Adrenal gland (tissue), 12 donors: Measurements from ENCODE around the gene HOXA10. TPM values are rescaled to one million over a fixed set of nuclear protein-coding genes. Genes with fewer than 3 reads are reported as not detected.

Experiments used
- DNase-seq, 7 donors: peaks; one replicate each; pipeline ENCODE4 v3.0.0-alpha.2; 2019 to 2020
- H3K27ac ChIP-seq, 5 donors: fragments of 200-600 bp; sonication (generic) in 4 of 5; 1 replicate in 3 of 5; 2 replicates in 2 of 5; pipeline versions ENCODE4 v1.5.1 to v1.8.0; 2016 to 2020; ENCODE audit warnings: mild to moderate bottlenecking in 1 of 5
- H3K27me3 ChIP-seq: fragments of 200-600 bp; 2 replicates; pipeline ENCODE4 v1.8.0; 2021
- H3K36me3 ChIP-seq, 2 donors: fragments of 200-600 bp; replicated peaks in 1 of 2; 1 replicate in 1 of 2; 2 replicates in 1 of 2; pipeline versions ENCODE4 v1.5.1 to v1.8.0; 2018 to 2022
- H3K4me1 ChIP-seq, 2 donors: fragments of 200-600 bp; replicated peaks in 1 of 2; 1 replicate in 1 of 2; 2 replicates in 1 of 2; pipeline versions ENCODE4 v1.5.1 to v1.8.0; 2018 to 2021
- H3K4me3 ChIP-seq, 4 donors: fragments of 200-600 bp; sonication (generic) in 3 of 4; one replicate each; pipeline ENCODE4 v1.5.1; 2016 to 2018
- H3K9me3 ChIP-seq, 3 donors: fragments of 200-600 bp; sonication (generic) in 1 of 3; replicated peaks in 1 of 3; 1 replicate in 2 of 3; 2 replicates in 1 of 3; pipeline versions ENCODE4 v1.5.1 to v1.8.0; 2016 to 2021
- POLR2A ChIP-seq, 2 donors: fragments of 450-650 bp; IDR thresholded peaks; one replicate each; pipeline ENCODE4 v1.6.1; 2017; ENCODE audit warnings: antibody characterized with exemption in 2 of 2, mild to moderate bottlenecking in 2 of 2, moderate library complexity in 1 of 2
- WGBS, 4 donors: extraction: QIAGEN DNeasy Blood & Tissue Kit in 2 of 4; methylation state at CpG; one replicate each; pipeline versions ENCODE4 v1.1.5 to v1.1.7; 2013 to 2017; 5-methylcytosine and 5-hydroxymethylcytosine counted together
- intact Hi-C, 2 donors: fragments of 100-400 bp; cut with DNase I; formaldehyde crosslinking; loops; one replicate each; pipeline versions ENCODE4 v1.14.1 to v1.15.0; 2022 to 2023
- polyA plus RNA-seq, 3 donors: library from polyadenylated mRNA; stranded (reverse); fragments of 200-250 nt in 2 of 3; fragments of 350-450 nt in 1 of 3; fragmentation: Illumina TruSeq in 1 of 3; extraction: RNeasy Lipid Tissue Mini Kit (QIAGEN cat#74804) in 1 of 3; gene quantifications; one replicate each; pipeline ENCODE4 v1.2.3, GENCODE V29; 2013 to 2014
- total RNA-seq, 9 donors: library from RNA; depleted of rRNA in 4 of 9; stranded (reverse); fragments of >200 nt in 4 of 9; fragments of 120-200 nt in 1 of 9; fragmentation: NEBNext Ultra II Directional in 1 of 9; extraction: Animal tissue kit (Norgen Biotek cat#: 25700) in 1 of 9; gene quantifications; one replicate each; pipeline versions ENCODE4 v1.1.0 to v1.2.4, GENCODE V29; 2013 to 2023
- TF ChIP-seq, protein P1 (sequence below), 6 experiments: fragments of 450-650 bp in 4 of 6; fragments of 200-600 bp in 2 of 6; sonication (generic) in 1 of 6; IDR thresholded peaks; 1 replicate in 5 of 6; 2 replicates in 1 of 6; pipeline versions ENCODE4 v1.5.1 to v1.8.0; 2016 to 2021; ENCODE audit warnings: antibody characterized with exemption in 6 of 6, mild to moderate bottlenecking in 2 of 6, moderate library complexity in 1 of 6
- donor health status: healthy with polysubstance abuse.
- donor health status: Bipolar disorder and iron deficiency.
- donor health status: DM: yes; HTN: yes; CAD: no.
- donor health status: DM: no; HTN: no; CAD: no.
- donor health status: DM: no; HTN: no; CAD: no.
- donor health status: DM: yes; HTN: yes; CAD: no.

The HOXA10 gene
- total and polyA plus RNA-seq, 12 donors = 0.11 to 14.7 (median 11.3) TPM

GRCh38 chr7:27219821-27220220 lies 45.7 kb upstream of the HOXA10 start:
- WGBS, 4 donors = 72 to 80% (median 75%) methylated on average over 4 of the region's 4 CpGs
- Histone ChIP-seq H3K4me1 (no peaks in the 10 kb centered on the region), H3K9me3 (no peaks in the 10 kb centered on the region), H3K4me3 (no peak overlapping the region), H3K27me3 (peaks cover 63% of the 10 kb centered on the region), H3K27ac (no peak overlapping the region), H3K36me3 (no peaks in the 10 kb centered on the region)
- no peak for DNase-seq
- intact Hi-C loops = loop anchor here in 1 of 2 donors (10.0 kb wide), 1 partner anchor 375 kb away; no protein-coding TSS in a partner anchor
- TF ChIP-seq, protein P1, sequence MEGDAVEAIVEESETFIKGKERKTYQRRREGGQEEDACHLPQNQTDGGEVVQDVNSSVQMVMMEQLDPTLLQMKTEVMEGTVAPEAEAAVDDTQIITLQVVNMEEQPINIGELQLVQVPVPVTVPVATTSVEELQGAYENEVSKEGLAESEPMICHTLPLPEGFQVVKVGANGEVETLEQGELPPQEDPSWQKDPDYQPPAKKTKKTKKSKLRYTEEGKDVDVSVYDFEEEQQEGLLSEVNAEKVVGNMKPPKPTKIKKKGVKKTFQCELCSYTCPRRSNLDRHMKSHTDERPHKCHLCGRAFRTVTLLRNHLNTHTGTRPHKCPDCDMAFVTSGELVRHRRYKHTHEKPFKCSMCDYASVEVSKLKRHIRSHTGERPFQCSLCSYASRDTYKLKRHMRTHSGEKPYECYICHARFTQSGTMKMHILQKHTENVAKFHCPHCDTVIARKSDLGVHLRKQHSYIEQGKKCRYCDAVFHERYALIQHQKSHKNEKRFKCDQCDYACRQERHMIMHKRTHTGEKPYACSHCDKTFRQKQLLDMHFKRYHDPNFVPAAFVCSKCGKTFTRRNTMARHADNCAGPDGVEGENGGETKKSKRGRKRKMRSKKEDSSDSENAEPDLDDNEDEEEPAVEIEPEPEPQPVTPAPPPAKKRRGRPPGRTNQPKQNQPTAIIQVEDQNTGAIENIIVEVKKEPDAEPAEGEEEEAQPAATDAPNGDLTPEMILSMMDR (IDR thresholded peaks at IDR 0.05) = no peak
- TF ChIP-seq POLR2A (IDR thresholded peaks at IDR 0.05) = no peak

- Histone ChIP-seq H3K27ac (no peak overlapping the region), H3K4me3 (no peak overlapping the region), H3K27me3 (peaks cover 61% of the 10 kb centered on the region), H3K9me3 (no peaks in the 10 kb centered on the region), H3K4me1 (no peaks in the 10 kb centered on the region), H3K36me3 (no peaks in the 10 kb centered on the region)
- intact Hi-C loops = loop anchor here in 1 of 2 donors (10.0 kb wide), 1 partner anchor 377 kb away; no protein-coding TSS in a partner anchor
- no peak for TF ChIP-seq POLR2A (IDR thresholded peaks at IDR 0.05)
- TF ChIP-seq, protein P1 (IDR thresholded peaks at IDR 0.05) = no peak
- no peak for DNase-seq
Observed at GRCh38 chr7:27217951-27218350, 43.8 kb upstream of the HOXA10 start.

DNA sequence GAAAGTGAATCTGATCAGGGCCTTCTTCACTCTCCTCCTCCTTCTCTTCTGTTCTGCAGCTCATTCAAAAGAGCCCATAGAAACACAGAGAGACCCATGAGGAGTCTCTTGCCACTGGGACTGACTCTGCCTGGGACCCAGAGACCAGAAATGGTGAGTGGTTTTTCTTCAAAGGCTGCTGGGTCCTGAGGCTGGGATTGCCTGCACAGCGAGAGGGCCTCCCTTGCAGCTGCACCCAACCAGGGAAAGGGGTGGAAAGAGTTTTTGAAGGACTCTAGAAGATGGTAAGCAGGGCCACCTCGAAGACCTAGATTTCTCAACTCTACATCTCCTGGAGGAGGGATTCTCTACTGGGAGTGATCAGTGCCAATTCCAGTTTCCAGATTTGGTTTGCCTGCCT lies 41.2 kb upstream of the HOXA10 start:
- intact Hi-C loops = loop anchor here in 1 of 2 donors (10.0 kb wide), 1 partner anchor 379 kb away; no protein-coding TSS in a partner anchor

GRCh38 chr7:27214239-27214950 lies 40.3 kb upstream of the HOXA10 start:
- intact Hi-C loops = loop anchor here in 1 of 2 donors (10.0 kb wide), 1 partner anchor 380 kb away; no protein-coding TSS in a partner anchor
- H3K4me1 ChIP-seq = peaks cover 0 to 4% of the 10 kb centered on the region in 2 donors
- no peaks in the 10 kb centered on the region for H3K9me3 ChIP-seq
- 65 to 80% (median 79%) methylated on average over 8 of the region's 8 CpGs for WGBS, 4 donors
- peaks cover 56% of the 10 kb centered on the region for H3K27me3 ChIP-seq
- H3K36me3 ChIP-seq = no peaks in the 10 kb centered on the region
- TF ChIP-seq POLR2A (IDR thresholded peaks at IDR 0.05) = no peak
- TF ChIP-seq, protein P1 (IDR thresholded peaks at IDR 0.05) = no peak
- H3K27ac ChIP-seq = no peak overlapping the region
- no peak overlapping the region for H3K4me3 ChIP-seq
- no peak for DNase-seq

More for the DNA sequence above, 41.2 kb upstream of the HOXA10 start:
- Histone ChIP-seq H3K27me3 (peaks cover 60% of the 10 kb centered on the region), H3K36me3 (no peaks in the 10 kb centered on the region), H3K9me3 (no peaks in the 10 kb centered on the region), H3K4me3 (no peak overlapping the region), H3K27ac (no peak overlapping the region), H3K4me1 (peaks cover 0 to 4% of the 10 kb centered on the region in 2 donors)
- TF ChIP-seq POLR2A (IDR thresholded peaks at IDR 0.05) = no peak
- TF ChIP-seq, protein P1 (IDR thresholded peaks at IDR 0.05) = no peak
- DNase-seq = no peak
- 85 to 97% (median 94%) methylated on average over 2 of the region's 2 CpGs for WGBS, 4 donors
